ENCODE results near the gene WEE2. TPM values are rescaled to one million over a fixed set of nuclear protein-coding genes. Genes with fewer than 3 reads are reported as not detected.

The WEE2 gene
- total RNA-seq, 4 donors from 2014 or later: not detected

DNA sequence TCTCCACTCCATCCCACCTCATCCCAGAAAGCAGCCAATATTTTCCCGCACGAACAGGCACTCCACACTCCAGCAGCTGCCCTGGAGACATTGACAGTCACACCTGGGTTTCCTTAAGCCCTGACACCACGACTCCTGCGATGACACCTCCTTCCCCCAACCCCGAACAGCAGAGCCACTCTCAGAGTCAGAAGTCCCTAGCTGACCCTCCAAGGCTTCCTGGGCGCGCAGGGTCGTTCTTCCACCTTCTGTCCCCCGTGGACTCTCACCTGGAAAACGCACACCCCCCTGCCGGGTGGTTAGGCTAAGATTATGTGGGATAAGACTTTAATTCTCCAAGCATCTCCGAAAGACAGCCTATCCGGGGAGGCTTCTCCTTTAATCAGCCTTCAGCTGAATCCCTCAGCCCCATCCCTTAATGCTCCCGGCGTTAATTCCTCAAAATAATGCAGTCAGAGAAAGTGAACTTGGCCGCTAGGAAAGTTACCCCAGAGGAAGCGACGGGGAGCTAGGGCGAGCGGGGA is 7.2 kb upstream of the WEE2 start:
- DNase-seq (ENCODE audit: low spot score in 2 of 2): no peak
- WGBS: 13% methylated on average over 16 of the region's 20 CpGs
- Histone ChIP-seq H3K4me3 (peak overlapping the region; percentile 93), H3K9me3 (no peaks in the 10 kb centered on the region), H3K27me3 (no peaks in the 10 kb centered on the region), H3K27ac (peak overlapping the region; percentile 80), H3K4me1 (peaks cover 35% of the 10 kb centered on the region), H3K36me3 (no peaks in the 10 kb centered on the region)
- no peak for TF ChIP-seq POLR2A (IDR thresholded peaks at IDR 0.05)
- TF ChIP-seq, protein P1, sequence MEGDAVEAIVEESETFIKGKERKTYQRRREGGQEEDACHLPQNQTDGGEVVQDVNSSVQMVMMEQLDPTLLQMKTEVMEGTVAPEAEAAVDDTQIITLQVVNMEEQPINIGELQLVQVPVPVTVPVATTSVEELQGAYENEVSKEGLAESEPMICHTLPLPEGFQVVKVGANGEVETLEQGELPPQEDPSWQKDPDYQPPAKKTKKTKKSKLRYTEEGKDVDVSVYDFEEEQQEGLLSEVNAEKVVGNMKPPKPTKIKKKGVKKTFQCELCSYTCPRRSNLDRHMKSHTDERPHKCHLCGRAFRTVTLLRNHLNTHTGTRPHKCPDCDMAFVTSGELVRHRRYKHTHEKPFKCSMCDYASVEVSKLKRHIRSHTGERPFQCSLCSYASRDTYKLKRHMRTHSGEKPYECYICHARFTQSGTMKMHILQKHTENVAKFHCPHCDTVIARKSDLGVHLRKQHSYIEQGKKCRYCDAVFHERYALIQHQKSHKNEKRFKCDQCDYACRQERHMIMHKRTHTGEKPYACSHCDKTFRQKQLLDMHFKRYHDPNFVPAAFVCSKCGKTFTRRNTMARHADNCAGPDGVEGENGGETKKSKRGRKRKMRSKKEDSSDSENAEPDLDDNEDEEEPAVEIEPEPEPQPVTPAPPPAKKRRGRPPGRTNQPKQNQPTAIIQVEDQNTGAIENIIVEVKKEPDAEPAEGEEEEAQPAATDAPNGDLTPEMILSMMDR (IDR thresholded peaks at IDR 0.05): no peak
- no peak for TF ChIP-seq POLR2AphosphoS5 (IDR thresholded peaks at IDR 0.05)
- TF ChIP-seq EP300 (IDR thresholded peaks at IDR 0.05): no peak

DNA sequence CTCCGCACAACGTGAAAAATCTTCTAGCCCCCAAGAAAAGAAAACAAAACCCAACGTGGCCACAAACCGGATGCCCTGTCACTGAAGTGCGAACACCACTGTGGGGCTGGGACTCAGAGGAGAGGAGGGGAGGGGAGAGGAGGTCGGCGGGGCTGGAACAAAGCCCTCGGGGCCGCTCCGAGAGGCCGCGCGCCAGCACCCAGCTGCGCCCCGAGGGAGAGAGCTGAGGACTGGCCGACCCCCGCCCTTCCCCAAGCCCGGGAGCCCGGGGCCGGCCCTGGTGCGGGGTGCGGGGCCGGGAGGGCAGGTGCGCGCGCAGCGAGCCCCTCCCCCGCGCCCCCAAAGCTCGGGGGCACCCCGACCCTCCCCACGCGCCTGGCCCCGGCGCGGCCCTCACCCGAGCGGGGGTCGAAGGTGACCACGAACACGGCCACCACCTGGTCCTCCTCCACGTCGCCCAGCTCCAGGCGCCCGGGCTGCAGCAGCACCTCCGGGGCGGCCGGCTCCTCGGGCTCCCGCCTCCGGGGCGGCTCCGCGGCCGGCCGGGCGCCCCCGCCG is 6.6 kb upstream of the WEE2 start:
- no peaks in the 10 kb centered on the region for H3K9me3 ChIP-seq
- H3K36me3 ChIP-seq: no peaks in the 10 kb centered on the region
- peaks cover 40% of the 10 kb centered on the region for H3K4me1 ChIP-seq
- peak overlapping the region; percentile 93 for H3K4me3 ChIP-seq
- H3K27ac ChIP-seq: peak overlapping the region; percentile 80
- 0% methylated on average over 6 of the region's 59 CpGs for WGBS
- peak in 1 of 2 donors; percentile 82 for DNase-seq (ENCODE audit: low spot score in 2 of 2)
- no peaks in the 10 kb centered on the region for H3K27me3 ChIP-seq
- TF ChIP-seq POLR2AphosphoS5 (IDR thresholded peaks at IDR 0.05) (no peak), POLR2A (IDR thresholded peaks at IDR 0.05) (no peak), EP300 (IDR thresholded peaks at IDR 0.05) (no peak)
- TF ChIP-seq, protein P1 (IDR thresholded peaks at IDR 0.05): no peak

DNA sequence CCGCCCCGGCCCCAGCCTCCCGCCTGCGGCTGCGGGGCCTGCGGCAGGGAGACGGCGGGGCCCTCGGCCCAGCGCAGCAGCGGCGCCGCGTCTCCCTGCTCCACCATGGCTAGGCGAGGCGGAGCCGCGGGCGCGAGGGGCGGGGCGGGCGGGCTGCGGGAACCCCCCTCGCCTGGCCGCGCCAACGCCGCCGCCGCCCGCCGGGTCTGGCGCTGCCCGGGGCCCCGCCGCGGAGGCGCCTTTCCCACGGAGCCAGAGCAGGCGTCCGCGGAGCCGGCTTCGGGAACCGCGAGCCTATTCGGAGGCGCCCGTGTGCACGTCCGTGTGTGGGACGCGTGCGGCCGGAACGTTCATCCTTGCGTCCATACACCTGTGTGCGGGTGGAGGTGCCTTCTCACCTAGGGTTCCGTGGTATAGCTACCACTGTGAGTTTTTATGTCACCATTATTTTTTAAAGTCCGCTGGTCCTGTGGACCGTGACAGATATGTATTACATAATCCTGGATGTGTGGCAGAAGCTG is 6.0 kb upstream of the WEE2 start, which contains the start of gene DENND11:
TSS of gene DENND11 (minus strand) at position 120 of the 521 bp plus-strand sequence. CDS start at position 107, 13 bp downstream.
- 0% methylated on average over 4 of the region's 62 CpGs for WGBS

DNA sequence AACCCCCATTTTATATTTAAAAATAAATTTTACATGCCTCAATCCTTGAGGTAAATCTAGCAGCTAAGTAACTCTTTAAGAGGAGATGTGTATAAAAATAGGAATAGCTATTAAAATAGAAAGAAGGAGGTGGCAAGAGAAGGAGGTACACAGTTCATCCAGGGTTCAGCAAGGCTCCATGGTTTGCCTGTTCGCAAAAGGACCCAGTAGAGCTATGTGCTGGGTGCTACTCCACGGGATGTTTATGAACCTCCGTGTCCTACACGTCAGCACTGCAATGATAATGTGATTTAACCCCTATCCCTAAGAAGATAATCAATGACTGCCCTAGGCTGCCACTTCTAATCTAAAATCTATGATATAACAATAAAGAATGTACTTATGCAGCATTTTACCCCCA is 5.3 kb upstream of the WEE2 start:
- 86% methylated on average over 4 of the region's 4 CpGs for WGBS
- H3K4me3 ChIP-seq: peak overlapping the region; percentile 93

More for the DNA sequence above, 6.0 kb upstream of the WEE2 start, which contains the start of gene DENND11:
- peaks cover 43% of the 10 kb centered on the region for H3K4me1 ChIP-seq
- peak within 1 kb of the TSS; percentile 93 for H3K4me3 ChIP-seq
- H3K36me3 ChIP-seq: no peaks in the 10 kb centered on the region
- no peaks in the 10 kb centered on the region for H3K9me3 ChIP-seq
- DNase-seq (ENCODE audit: low spot score in 2 of 2): no peak
- no peak for TF ChIP-seq EP300 (IDR thresholded peaks at IDR 0.05)
- TF ChIP-seq, protein P1 (IDR thresholded peaks at IDR 0.05): no peak
- TF ChIP-seq POLR2AphosphoS5 (IDR thresholded peaks at IDR 0.05): no peak
- peak within 1 kb of the TSS; percentile 80 for H3K27ac ChIP-seq
- H3K27me3 ChIP-seq: no peaks in the 10 kb centered on the region

DNA sequence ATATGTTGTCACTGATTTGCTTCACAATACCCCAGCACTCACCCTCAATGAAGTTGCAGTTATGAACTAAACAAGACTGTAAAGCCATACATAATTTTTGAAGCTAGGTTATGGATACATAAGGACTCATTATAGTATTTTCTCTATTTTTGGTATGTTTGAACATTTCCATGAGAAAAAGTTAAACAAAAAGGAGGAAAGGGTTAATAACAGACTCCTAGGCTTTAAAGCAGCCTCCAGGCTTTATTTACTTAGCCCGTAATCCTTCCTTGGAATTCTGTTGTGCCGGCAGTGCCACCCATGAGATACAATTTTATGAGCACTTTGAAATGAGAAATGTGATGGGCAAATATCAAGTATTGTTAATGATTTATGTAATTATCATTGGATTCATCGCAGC is 4.0 kb upstream of the WEE2 start:
- TF ChIP-seq EP300 (IDR thresholded peaks at IDR 0.05): no peak
- TF ChIP-seq, protein P1 (IDR thresholded peaks at IDR 0.05): no peak
- no peak for TF ChIP-seq POLR2A (IDR thresholded peaks at IDR 0.05)
- TF ChIP-seq POLR2AphosphoS5 (IDR thresholded peaks at IDR 0.05): no peak
- Histone ChIP-seq H3K27ac (no peak overlapping the region), H3K36me3 (no peaks in the 10 kb centered on the region), H3K4me3 (no peak overlapping the region), H3K4me1 (peaks cover 37% of the 10 kb centered on the region), H3K27me3 (no peaks in the 10 kb centered on the region), H3K9me3 (no peaks in the 10 kb centered on the region)
- 74% methylated on average over 3 of the region's 3 CpGs for WGBS
- no peak for DNase-seq (ENCODE audit: low spot score in 2 of 2)

More for the DNA sequence above, 5.3 kb upstream of the WEE2 start:
- Histone ChIP-seq H3K4me1 (peaks cover 43% of the 10 kb centered on the region), H3K9me3 (no peaks in the 10 kb centered on the region), H3K27me3 (no peaks in the 10 kb centered on the region), H3K27ac (no peak overlapping the region), H3K36me3 (no peaks in the 10 kb centered on the region)
- TF ChIP-seq POLR2AphosphoS5 (IDR thresholded peaks at IDR 0.05) (no peak), POLR2A (IDR thresholded peaks at IDR 0.05) (no peak), EP300 (IDR thresholded peaks at IDR 0.05) (no peak)
- TF ChIP-seq, protein P1 (IDR thresholded peaks at IDR 0.05): no peak
- DNase-seq (ENCODE audit: low spot score in 2 of 2): no peak

Measured in suprapubic skin (tissue), 4 donors.